Inferior parietal cortex (tissue), 1 donor: ENCODE data around the gene LSM12.
"Not testable (repeated sequence)": the region's sequence is repeated elsewhere in the genome, so short reads cannot be mapped to it uniquely, and the experiment has no call there.

ENCODE experiments used
- DNase-seq: peaks from one replicate; pipeline ENCODE4 v3.0.0-alpha.2; 2016; ENCODE audit errors: extremely low spot score

LSM12 gene

DNA sequence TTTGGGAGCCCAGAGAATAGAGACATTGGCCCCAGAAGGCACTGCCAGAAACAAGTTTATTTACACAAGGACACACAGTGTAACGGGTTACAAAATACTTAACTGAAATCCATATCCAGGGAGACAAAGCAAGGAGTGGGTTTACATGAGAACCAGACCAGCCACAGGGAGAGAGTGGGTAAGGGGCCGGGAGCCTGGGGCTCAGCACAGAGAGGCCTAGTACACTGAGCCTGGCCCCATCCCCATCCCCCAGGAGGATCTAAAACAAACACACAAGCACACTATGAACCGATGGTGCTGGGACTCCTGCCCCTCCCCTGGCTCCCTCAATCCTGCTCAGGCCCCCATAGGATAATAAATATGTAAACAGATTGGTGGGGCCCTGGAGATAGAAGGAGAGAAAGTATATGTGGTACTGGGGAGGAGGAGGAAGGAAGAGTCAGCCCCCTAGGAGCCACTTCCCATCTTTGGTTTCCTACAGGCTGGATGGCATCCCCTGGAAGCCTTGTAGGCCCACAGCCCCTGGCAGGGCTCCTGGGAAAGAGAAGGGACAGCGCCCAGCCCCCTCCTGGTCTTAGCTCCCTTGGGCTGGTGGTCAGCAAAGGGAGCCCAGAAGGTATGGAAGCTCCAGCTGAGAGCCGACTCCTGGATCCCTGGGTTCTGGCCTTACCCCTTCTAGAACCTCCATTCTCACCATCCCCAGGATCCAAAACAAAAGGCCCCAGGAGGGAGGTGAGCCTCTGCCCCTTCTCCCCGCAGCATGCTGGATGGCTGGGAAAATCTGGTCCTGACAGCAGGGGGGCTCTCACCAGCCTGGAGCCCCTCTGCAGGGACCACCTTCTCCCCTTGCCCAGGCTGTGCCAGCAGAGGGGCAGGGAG is 10.5 kb upstream of the LSM12 start:
- DNase-seq: no peak

DNA sequence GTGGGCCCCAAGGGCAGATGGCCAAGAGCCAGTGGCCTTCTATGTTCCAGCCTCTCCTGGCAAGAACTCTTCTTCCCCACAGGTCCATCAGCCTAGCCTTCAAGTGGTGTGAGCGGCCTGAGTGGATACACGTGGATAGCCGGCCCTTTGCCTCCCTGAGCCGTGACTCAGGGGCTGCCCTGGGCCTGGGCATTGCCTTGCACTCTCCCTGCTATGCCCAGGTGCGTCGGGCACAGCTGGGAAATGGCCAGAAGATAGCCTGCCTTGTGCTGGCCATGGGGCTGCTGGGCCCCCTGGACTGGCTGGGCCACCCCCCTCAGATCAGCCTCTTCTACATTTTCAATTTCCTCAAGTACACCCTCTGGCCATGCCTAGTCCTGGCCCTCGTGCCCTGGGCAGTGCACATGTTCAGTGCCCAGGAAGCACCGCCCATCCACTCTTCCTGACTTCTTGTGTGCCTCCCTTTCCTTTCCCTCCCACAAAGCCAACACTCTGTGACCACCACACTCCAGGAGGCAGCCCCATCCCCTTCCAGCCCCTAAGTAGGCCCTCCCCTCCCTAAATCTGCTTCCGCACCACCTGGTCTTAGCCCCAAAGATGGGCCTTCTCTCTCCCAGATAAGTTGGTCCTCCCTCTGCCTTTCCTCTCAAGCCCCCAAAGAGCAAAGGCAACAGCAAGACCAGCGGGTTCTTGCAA is 9.3 kb upstream of the LSM12 start:
- DNase-seq: no peak

- DNase-seq: no peak
Observed at GRCh38 chr17:44074911-44075285, 8.4 kb upstream of the LSM12 start.

DNA sequence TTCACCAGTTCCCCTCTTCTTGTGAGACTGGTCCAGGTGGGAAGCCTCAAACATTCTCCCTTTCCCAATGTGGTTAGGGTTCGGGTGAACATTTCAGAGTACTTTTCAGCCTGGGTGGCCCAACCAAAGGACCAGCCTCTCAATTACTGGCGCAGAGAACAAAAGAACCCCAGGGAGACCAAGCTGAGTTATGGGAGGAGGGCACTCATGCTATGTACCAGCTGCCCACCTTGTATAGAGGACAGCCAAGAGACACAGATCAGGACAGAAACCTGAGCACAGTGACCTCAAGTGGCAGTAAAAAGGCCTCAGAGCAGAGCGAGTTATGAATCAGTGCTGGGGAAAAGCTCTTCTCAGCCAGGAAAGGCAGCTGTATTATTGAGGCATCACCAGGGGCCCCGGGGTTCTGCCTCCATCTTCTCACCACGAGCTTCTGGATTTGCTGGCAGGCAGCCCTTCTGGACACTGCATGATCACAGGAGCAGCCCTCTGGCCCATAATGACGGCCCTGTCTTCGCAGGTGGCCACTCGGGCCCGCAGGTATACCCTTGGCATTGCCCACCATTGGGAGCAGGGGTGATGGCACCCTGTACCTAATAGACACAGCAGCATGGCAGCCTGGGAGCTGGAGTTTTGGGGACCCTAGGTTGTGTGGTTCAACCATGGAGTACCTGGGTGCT is 7.9 kb upstream of the LSM12 start:
- DNase-seq: no peak

DNA sequence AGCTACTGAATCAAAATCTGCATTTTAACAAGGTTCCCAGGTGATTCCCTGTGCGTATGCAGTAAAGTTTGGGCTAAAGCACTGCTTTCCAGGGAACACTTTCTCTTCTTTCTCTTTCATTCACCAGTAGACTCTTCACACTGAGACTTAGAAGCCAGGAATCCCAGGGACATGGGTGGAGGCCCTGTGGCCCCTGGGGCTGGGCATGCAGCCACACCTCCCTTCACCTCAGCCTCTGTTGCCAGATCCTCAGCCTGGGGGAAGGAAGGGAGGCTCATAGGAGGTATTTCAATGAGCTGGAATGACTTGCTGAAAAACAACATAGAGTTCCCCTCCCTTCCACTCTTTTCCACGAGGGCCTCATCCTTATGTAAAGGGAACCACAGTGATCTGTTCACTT is 5.3 kb upstream of the LSM12 start:
- no peak for DNase-seq

DNA sequence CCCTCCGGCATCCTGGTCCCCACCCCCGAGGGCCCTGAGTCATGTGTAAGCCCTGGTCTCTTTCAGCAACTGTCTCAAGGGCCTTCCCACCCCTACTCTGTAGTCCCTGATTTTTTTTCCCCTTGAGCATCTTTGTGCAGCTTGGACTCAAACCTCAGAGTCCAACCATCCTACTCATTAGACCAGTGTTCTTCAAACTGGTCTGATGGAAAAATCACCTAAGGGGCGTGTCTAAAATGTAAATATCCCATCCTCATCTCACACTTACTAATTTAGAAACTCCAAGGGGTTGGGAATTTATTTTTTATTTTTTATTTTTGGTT is 4.7 kb upstream of the LSM12 start:
- DNase-seq: no peak

GRCh38 chr17:44070455-44071197 is 4.2 kb upstream of the LSM12 start, which contains the start of gene G6PC3:
G6PC3 (plus strand) TSS chr17:44070735; CDS start chr17:44070966, 231 bp downstream.
- DNase-seq: peak; percentile 98

GRCh38 chr17:44069974-44070454 is 3.5 kb upstream of the LSM12 start:
- DNase-seq: peak; percentile 9

GRCh38 chr17:44067545-44067940 is 1.1 kb upstream of the LSM12 start:
- DNase-seq: no peak

DNA sequence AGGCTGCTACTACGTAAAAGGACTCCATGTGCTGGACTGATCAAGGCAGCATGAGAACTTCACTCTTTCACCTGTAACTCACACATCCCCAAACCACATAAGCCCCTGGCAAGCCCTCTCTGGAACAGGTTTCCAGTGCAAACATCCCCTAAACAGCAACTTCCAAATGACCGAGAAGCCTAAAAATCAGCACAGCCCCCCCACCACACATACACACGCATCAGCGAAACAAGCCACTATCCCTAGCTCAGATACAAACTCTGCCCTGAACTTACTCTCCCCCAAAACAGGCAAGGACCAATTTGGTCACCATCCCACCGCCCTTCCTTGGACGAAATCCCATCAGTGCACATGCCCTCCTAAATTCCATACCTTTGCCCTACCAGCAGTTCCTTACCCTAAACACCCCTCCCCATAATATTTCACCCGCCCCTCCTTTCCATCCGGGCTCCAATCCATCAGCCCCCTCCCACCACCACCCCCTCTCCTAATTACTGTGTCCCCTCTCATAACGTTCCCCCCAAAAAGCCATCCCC is 735 bp downstream of the LSM12 start:
- DNase-seq: no peak

DNA sequence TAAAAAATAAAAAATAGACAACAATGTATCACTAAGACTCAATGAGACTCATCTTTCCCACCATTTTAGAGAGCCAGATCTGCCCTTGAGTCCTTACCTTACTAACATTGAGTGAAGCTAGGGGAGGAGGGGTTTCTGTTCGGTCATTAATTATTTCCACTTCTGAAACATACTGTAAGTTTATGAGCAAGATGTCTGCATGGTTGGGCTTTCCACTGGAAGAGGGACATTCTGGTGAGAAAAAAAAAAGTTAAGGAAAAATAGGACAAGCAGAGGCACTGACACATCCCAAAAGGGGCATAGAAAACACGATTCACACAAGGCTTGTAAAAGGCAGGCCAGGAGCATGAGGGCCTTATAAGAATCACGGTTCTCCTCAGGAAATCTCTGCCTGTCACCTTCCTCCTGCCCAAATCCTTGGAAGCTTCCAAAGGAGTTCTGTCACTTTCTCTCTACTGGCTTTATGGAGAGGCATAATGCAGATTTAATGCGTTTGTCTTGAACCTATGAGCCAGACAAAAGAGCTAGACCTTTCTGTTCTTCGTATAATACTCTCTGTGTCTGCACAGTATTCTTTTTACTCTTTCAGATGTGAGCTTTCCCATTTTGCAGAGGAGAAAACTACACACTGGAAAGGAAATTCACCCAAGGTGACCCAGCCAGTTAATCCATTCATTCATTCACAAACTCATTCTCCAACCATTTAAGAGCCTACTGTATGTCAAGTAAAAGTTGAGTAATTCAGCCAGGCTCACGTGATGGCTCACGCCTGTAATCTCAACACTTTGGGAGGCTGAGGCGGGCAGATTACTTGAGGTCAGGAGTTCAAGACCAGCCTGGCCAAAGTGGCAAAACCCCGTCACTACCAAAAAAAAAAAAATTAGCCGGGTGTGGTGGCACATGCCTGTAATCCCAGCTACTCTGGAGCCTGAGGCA is 2.5 kb downstream of the LSM12 start:
- no peak for DNase-seq

GRCh38 chr17:44062871-44063270 is 3.6 kb downstream of the LSM12 start:
- DNase-seq: no peak

GRCh38 chr17:44061446-44061845 is 5.0 kb downstream of the LSM12 start:
- no peak for DNase-seq

- no peak for DNase-seq
Observed at GRCh38 chr17:44059101-44059892, 7.2 kb downstream of the LSM12 start.

DNA sequence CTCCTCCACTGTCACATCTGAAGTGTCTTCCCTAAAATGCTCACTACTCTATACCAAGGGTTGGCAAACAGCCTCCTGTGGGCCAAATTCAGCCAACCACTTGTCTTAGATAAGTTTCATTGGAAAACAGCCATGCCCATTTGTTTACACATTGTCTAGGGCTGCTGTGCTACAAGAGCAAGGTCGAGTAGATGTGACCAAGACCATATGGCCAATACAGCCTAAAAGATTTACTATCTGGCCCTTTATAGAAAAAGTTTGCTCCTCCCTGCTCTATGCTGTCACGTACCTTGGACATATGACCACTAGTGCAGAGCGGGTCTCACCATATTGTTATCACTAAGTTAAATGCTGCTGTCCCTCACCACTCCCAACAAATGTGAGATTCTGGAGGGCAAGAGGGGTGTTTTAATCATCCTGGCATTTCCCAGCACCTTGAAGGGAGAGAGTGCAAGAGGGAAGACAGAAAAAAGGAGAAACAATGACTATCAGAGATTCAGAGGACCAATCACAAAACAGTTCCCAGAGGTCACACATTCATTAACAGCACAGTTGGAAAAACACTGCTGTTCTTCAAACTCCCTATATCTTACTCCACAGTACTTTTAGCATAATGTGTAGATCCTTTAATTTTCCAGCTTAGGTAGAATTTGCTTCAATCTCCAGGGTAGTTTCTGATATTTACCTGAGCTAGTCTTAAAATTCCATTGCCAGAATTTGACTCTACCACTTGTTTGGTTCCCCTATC is 13.2 kb downstream of the LSM12 start:
- no peak for DNase-seq

GRCh38 chr17:44049294-44050060 is 17.0 kb downstream of the LSM12 start:
- DNase-seq: no peak

- not testable (repeated sequence) for DNase-seq
Observed at GRCh38 chr17:44046893-44047292, 19.6 kb downstream of the LSM12 start.

DNA sequence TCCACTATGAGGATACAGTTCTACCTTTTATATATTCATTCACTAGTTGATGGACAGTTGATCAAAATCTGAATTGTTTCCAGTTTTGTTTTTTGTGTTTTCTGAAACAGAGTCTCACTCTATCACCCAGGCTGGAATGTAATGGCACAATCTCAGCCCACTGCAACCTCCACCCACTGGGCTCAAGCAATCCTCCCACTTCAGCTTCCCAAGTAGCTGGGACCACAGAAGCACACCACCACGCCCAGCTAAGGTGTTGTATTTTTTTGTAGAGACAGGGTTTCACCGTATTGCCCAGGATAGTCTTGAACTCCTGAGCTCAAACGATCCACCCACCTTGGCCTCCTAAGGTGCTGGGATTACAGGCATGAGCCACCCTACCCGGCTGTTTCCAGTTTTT is 21.0 kb downstream of the LSM12 start:
- no peak for DNase-seq
